ENCODE data around the gene PRM2. TPM values are rescaled to one million over a fixed set of nuclear protein-coding genes. Genes with fewer than 3 reads are reported as not detected.

PRM2 gene
- total RNA-seq, 1 donor from 2014 or later: not detected

- intact Hi-C loops (cut with micrococcal nuclease): no loop called here
- H3K27me3 ChIP-seq (ENCODE audit: low read depth): no peaks in the 10 kb centered on the region
- DNase-seq: no peak
Measured at GRCh38 chr16:11245222-11245737, 31.0 kb downstream of the PRM2 start.

GRCh38 chr16:11242658-11243057, 33.6 kb downstream of the PRM2 start:
- Histone ChIP-seq H3K36me3 (no peaks in the 10 kb centered on the region), H3K27me3 (ENCODE audit: low read depth) (no peaks in the 10 kb centered on the region), H3K9me3 (replicated peaks) (no peaks in the 10 kb centered on the region), H3K27ac (replicated peaks) (no peak overlapping the region), H3K4me3 (no peak overlapping the region), H3K4me1 (peaks cover 7% of the 10 kb centered on the region)
- DNase-seq: no peak
- no peak for TF ChIP-seq CTCF (IDR thresholded peaks at IDR 0.05; ENCODE audit: borderline replicate concordance)
- intact Hi-C loops (cut with micrococcal nuclease): no loop called here

More at GRCh38 chr16:11245222-11245737, 31.0 kb downstream of the PRM2 start:
- H3K4me1 ChIP-seq: peaks cover 2% of the 10 kb centered on the region
- no peaks in the 10 kb centered on the region for H3K9me3 ChIP-seq (replicated peaks)
- H3K4me3 ChIP-seq: no peak overlapping the region
- no peak overlapping the region for H3K27ac ChIP-seq (replicated peaks)
- no peaks in the 10 kb centered on the region for H3K36me3 ChIP-seq
- no peak for TF ChIP-seq CTCF (IDR thresholded peaks at IDR 0.05; ENCODE audit: borderline replicate concordance)

GRCh38 chr16:11241480-11242204, 34.6 kb downstream of the PRM2 start:
- H3K27me3 ChIP-seq (ENCODE audit: low read depth): no peaks in the 10 kb centered on the region
- peak overlapping the region; percentile 86 for H3K27ac ChIP-seq (replicated peaks)
- peaks cover 7% of the 10 kb centered on the region for H3K4me1 ChIP-seq
- DNase-seq: no peak
- intact Hi-C loops (cut with micrococcal nuclease): no loop called here
- TF ChIP-seq CTCF (IDR thresholded peaks at IDR 0.05; ENCODE audit: borderline replicate concordance): no peak
- no peaks in the 10 kb centered on the region for H3K9me3 ChIP-seq (replicated peaks)
- no peak overlapping the region for H3K4me3 ChIP-seq
- no peaks in the 10 kb centered on the region for H3K36me3 ChIP-seq

- Histone ChIP-seq H3K4me3 (peak overlapping the region; percentile 50), H3K4me1 (peaks cover 7% of the 10 kb centered on the region), H3K27ac (replicated peaks) (peak overlapping the region; percentile 86), H3K36me3 (no peaks in the 10 kb centered on the region), H3K27me3 (ENCODE audit: low read depth) (no peaks in the 10 kb centered on the region), H3K9me3 (replicated peaks) (no peaks in the 10 kb centered on the region)
- intact Hi-C loops (cut with micrococcal nuclease): no loop called here
- TF ChIP-seq CTCF (IDR thresholded peaks at IDR 0.05; ENCODE audit: borderline replicate concordance): no peak
- peak; percentile 51 for DNase-seq
Measured at GRCh38 chr16:11240636-11241473, 35.4 kb downstream of the PRM2 start.

- TF ChIP-seq CTCF (IDR thresholded peaks at IDR 0.05; ENCODE audit: borderline replicate concordance): no peak
- Histone ChIP-seq H3K4me3 (peak overlapping the region; percentile 50), H3K4me1 (peaks cover 7% of the 10 kb centered on the region), H3K27me3 (ENCODE audit: low read depth) (no peaks in the 10 kb centered on the region), H3K9me3 (replicated peaks) (no peaks in the 10 kb centered on the region), H3K27ac (replicated peaks) (peak overlapping the region; percentile 86), H3K36me3 (no peaks in the 10 kb centered on the region)
- DNase-seq: no peak
- intact Hi-C loops (cut with micrococcal nuclease): no loop called here
Measured at GRCh38 chr16:11239644-11240632, 36.3 kb downstream of the PRM2 start.

Data from left ventricle myocardium inferior (tissue), 1 donor.